Neural cell (in vitro differentiated cells): Measurements from ENCODE around the gene ZFYVE1. TPM values are rescaled to one million over a fixed set of nuclear protein-coding genes. Genes with fewer than 3 reads are reported as not detected.

Experiments used
- H2AFZ ChIP-seq: fragments of 200-600, 300-800 bp; sonication (generic), shearing (Covaris generic); 2 replicates; pipeline ENCODE4 v1.6.0; 2014; ENCODE audit warnings: low read depth, mild to moderate bottlenecking, antibody characterized with exemption, low read length, moderate library complexity
- H3F3A ChIP-seq: fragments of 200-600 bp; shearing (Covaris generic); 2 replicates; pipeline ENCODE4 v1.6.1; 2016; ENCODE audit warnings: mild to moderate bottlenecking, moderate library complexity, mixed read lengths, antibody characterized with exemption, low read length; ENCODE audit not compliant: insufficient read depth, poor library complexity, severe bottlenecking
- H3K27ac ChIP-seq: fragments of 200-600, 300-800 bp; sonication (generic), shearing (Covaris generic); 2 replicates; pipeline ENCODE4 v1.5.1; 2014; ENCODE audit warnings: mild to moderate bottlenecking, low read length, moderate library complexity
- H3K27me3 ChIP-seq: fragments of 300-800, 200-600 bp; sonication (generic), shearing (Covaris generic); 2 replicates; pipeline ENCODE4 v1.6.0; 2014; ENCODE audit warnings: mild to moderate bottlenecking, low read depth, low read length, moderate library complexity; ENCODE audit not compliant: insufficient read depth
- H3K36me3 ChIP-seq: fragments of 300-800, 200-600 bp; sonication (generic), shearing (Covaris generic); 2 replicates; pipeline ENCODE4 v1.5.1; 2014; ENCODE audit warnings: mild to moderate bottlenecking, antibody characterized with exemption, low read length, moderate library complexity; ENCODE audit not compliant: insufficient read depth
- H3K4me2 ChIP-seq: fragments of 300-800, 200-600 bp; sonication (generic), shearing (Covaris generic); 2 replicates; pipeline ENCODE4 v1.6.0; 2014; ENCODE audit warnings: mild to moderate bottlenecking, low read length
- H3K4me3 ChIP-seq: fragments of 300-800, 200-600 bp; sonication (generic), shearing (Covaris generic); 2 replicates; pipeline ENCODE4 v1.5.1; 2014; ENCODE audit warnings: mild to moderate bottlenecking, low read length, moderate library complexity
- H3K79me2 ChIP-seq: fragments of 200-600 bp; shearing (Covaris generic); replicated peaks from 2 replicates; pipeline ENCODE4 v1.6.0; 2014; ENCODE audit warnings: mild to moderate bottlenecking, low read length, moderate library complexity; ENCODE audit not compliant: insufficient read depth
- H3K9ac ChIP-seq: fragments of 300-800, 200-600 bp; sonication (generic), shearing (Covaris generic); 2 replicates; pipeline ENCODE4 v1.6.1; 2016; ENCODE audit warnings: mild to moderate bottlenecking, low read length, mixed read lengths
- H3K9me2 ChIP-seq: fragments of 200-600 bp; shearing (Covaris generic); 2 replicates; pipeline ENCODE4 v1.6.1; 2016; ENCODE audit warnings: mild to moderate bottlenecking, low read length, mixed read lengths; ENCODE audit not compliant: insufficient read depth
- H3K9me3 ChIP-seq: fragments of 200-600, 300-800 bp; sonication (generic), shearing (Covaris generic); 2 replicates; pipeline ENCODE4 v1.6.1; 2016; ENCODE audit warnings: mild to moderate bottlenecking, mixed run types, low read length, moderate library complexity, mixed read lengths
- H4K20me1 ChIP-seq: fragments of 200-600 bp; shearing (Covaris generic); 2 replicates; pipeline ENCODE4 v1.6.1; 2016; ENCODE audit warnings: mild to moderate bottlenecking, mixed run types; ENCODE audit not compliant: insufficient read depth
- EP300 ChIP-seq: fragments of 450-650 bp; conservative IDR thresholded peaks from 2 replicates; pipeline ENCODE4 v1.6.1; 2014; ENCODE audit warnings: antibody characterized with exemption, mild to moderate bottlenecking, moderate library complexity; ENCODE audit not compliant: poor library complexity, severe bottlenecking
- EZH2 ChIP-seq: fragments of 200-600, 300-800 bp; shearing (Covaris generic), sonication (generic); IDR thresholded peaks from 2 replicates; pipeline ENCODE4 v1.6.1; 2014; ENCODE audit warnings: antibody characterized with exemption, low read length, borderline replicate concordance, mild to moderate bottlenecking; ENCODE audit not compliant: insufficient read depth, poor library complexity, severe bottlenecking
- MXI1 ChIP-seq: fragments of 450-650 bp; conservative IDR thresholded peaks from 2 replicates; pipeline ENCODE4 v1.6.1; 2014; ENCODE audit warnings: antibody characterized with exemption, mild to moderate bottlenecking; ENCODE audit not compliant: poor library complexity, severe bottlenecking
- POLR2AphosphoS5 ChIP-seq: IDR thresholded peaks from 2 replicates; pipeline ENCODE4 v1.6.1; 2012
- RAD21 ChIP-seq: fragments of 450-650 bp; conservative IDR thresholded peaks from 2 replicates; pipeline ENCODE4 v1.6.1; 2014; ENCODE audit warnings: antibody characterized with exemption, mild to moderate bottlenecking, moderate library complexity
- REST ChIP-seq: IDR thresholded peaks from 2 replicates; pipeline ENCODE4 v1.6.1; 2012; ENCODE audit warnings: borderline replicate concordance
- SMC3 ChIP-seq: fragments of 450-650 bp; conservative IDR thresholded peaks from 2 replicates; pipeline ENCODE4 v1.6.1; 2014; ENCODE audit warnings: antibody characterized with exemption, mild to moderate bottlenecking, moderate library complexity; ENCODE audit not compliant: poor library complexity
- TAF1 ChIP-seq: IDR thresholded peaks from 2 replicates; pipeline ENCODE4 v1.6.1; 2012; ENCODE audit warnings: low read depth
- polyA plus RNA-seq: library from polyadenylated mRNA; depleted of rRNA; stranded (reverse); fragments of >200 nt; gene quantifications from 2 replicates; pipeline ENCODE4 v1.2.3, GENCODE V29; 2014
- small RNA-seq, 3 experiments: library from RNA; depleted of rRNA; stranded (forward); fragments of <200 nt; gene quantifications; one replicate each; pipeline ENCODE3, GENCODE V24; 2012
- TF ChIP-seq, protein P1 (sequence below): fragments of 450-650 bp; IDR thresholded peaks from 2 replicates; pipeline ENCODE4 v1.5.1; 2014; ENCODE audit warnings: antibody characterized with exemption, mild to moderate bottlenecking, moderate library complexity; ENCODE audit not compliant: poor library complexity, severe bottlenecking

ZFYVE1 gene
- polyA plus RNA-seq, 1 donor from 2014 or later = 13.1 TPM

DNA sequence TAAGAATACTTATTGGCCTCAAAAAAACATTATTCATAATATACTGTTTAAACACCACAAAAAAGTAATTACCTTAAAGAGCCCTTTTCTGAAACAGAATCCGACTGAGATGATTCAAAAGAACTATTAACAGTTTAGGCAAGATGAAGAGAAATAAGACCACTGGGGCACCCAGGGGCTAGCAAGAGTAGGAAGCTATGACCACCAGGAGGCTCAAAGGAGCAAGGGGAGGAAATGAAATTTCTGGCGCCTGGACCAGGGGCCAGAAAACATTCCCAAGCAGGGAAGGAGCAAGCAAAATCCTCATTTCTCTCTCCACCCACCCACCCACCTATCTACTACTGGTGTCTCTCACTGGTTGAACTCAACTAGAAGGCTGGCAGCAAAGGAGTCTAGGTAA, 106.9 kb downstream of the ZFYVE1 start:
- Histone ChIP-seq H3K27ac (no peak overlapping the region), H3K4me2 (no peak overlapping the region), H4K20me1 (no peaks in the 10 kb centered on the region), H3K4me3 (no peak overlapping the region), H3K27me3 (no peaks in the 10 kb centered on the region), H2AFZ (no peak overlapping the region), H3K9ac (no peak overlapping the region), H3K9me3 (no peaks in the 10 kb centered on the region), H3K9me2 (no peaks in the 10 kb centered on the region), H3K79me2 (no peaks in the 10 kb centered on the region), H3K36me3 (no peaks in the 10 kb centered on the region), H3F3A (no peaks in the 10 kb centered on the region)
- TF ChIP-seq, protein P1, sequence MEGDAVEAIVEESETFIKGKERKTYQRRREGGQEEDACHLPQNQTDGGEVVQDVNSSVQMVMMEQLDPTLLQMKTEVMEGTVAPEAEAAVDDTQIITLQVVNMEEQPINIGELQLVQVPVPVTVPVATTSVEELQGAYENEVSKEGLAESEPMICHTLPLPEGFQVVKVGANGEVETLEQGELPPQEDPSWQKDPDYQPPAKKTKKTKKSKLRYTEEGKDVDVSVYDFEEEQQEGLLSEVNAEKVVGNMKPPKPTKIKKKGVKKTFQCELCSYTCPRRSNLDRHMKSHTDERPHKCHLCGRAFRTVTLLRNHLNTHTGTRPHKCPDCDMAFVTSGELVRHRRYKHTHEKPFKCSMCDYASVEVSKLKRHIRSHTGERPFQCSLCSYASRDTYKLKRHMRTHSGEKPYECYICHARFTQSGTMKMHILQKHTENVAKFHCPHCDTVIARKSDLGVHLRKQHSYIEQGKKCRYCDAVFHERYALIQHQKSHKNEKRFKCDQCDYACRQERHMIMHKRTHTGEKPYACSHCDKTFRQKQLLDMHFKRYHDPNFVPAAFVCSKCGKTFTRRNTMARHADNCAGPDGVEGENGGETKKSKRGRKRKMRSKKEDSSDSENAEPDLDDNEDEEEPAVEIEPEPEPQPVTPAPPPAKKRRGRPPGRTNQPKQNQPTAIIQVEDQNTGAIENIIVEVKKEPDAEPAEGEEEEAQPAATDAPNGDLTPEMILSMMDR = no peak
- no peak for TF ChIP-seq EZH2
- TF ChIP-seq REST = no peak
- TF ChIP-seq POLR2AphosphoS5 = no peak
- no peak for TF ChIP-seq RAD21
- no peak for TF ChIP-seq MXI1
- TF ChIP-seq TAF1 = no peak
- no peak for TF ChIP-seq EP300
- TF ChIP-seq SMC3 = no peak

Small RNA genes lying within 50 kb of the gene (small RNA-seq; reads per million reads assigned to genes)
- gene RN7SL586P = 0 reads per million in 3 experiments

Other genes starting within 250 kb of the ZFYVE1 start
- gene DPF3, start 133.0 kb downstream of the ZFYVE1 start, polyA plus RNA-seq = 2.9 and 5.7 TPM in 2 replicates
- gene DCAF4, start 100.6 kb downstream of the ZFYVE1 start, polyA plus RNA-seq = 12.2 and 16.5 TPM in 2 replicates
- gene RBM25, start 31.4 kb upstream of the ZFYVE1 start, polyA plus RNA-seq = 172 and 206 TPM in 2 replicates
- 39.2 and 40.3 TPM in 2 replicates for gene PSEN1, start 109.4 kb upstream of the ZFYVE1 start, polyA plus RNA-seq
- 0.08 and 0.14 TPM in 2 replicates for gene PAPLN, start 210.4 kb upstream of the ZFYVE1 start, polyA plus RNA-seq